ENCODE measurements around the gene LAD1.

- TF ChIP-seq POLR2A (IDR thresholded peaks at IDR 0.05): no peak
- TF ChIP-seq, protein P1, sequence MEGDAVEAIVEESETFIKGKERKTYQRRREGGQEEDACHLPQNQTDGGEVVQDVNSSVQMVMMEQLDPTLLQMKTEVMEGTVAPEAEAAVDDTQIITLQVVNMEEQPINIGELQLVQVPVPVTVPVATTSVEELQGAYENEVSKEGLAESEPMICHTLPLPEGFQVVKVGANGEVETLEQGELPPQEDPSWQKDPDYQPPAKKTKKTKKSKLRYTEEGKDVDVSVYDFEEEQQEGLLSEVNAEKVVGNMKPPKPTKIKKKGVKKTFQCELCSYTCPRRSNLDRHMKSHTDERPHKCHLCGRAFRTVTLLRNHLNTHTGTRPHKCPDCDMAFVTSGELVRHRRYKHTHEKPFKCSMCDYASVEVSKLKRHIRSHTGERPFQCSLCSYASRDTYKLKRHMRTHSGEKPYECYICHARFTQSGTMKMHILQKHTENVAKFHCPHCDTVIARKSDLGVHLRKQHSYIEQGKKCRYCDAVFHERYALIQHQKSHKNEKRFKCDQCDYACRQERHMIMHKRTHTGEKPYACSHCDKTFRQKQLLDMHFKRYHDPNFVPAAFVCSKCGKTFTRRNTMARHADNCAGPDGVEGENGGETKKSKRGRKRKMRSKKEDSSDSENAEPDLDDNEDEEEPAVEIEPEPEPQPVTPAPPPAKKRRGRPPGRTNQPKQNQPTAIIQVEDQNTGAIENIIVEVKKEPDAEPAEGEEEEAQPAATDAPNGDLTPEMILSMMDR (IDR thresholded peaks at IDR 0.05): no peak
These were observed 42.4 kb downstream of the LAD1 start for GRCh38 chr1:201356701-201357100.
